IMR-90 (cell line): ENCODE measurements around the gene CPA5. TPM values are rescaled to one million over a fixed set of nuclear protein-coding genes. Genes with fewer than 3 reads are reported as not detected.
A peak's percentile ranks its signal among the peaks of the same experiment; 100 is the strongest.

ENCODE experiments used
- ATAC-seq: fragments of 200-7000 bp; cut with Tn5 transposase; 2 replicates; pipeline ENCODE4 v1.9.1; 2020; ENCODE audit warnings: low read depth, mild to moderate bottlenecking, moderate library complexity
- BruUV-seq: library from RNA; stranded (reverse); fragments of 400-500 nt; replicated peaks from 2 replicates; lab custom pipeline; 2021; lab: Mats Ljungman, UMichigan
- CTCF ChIA-PET: fragments of 300-600 bp; formaldehyde crosslinking; extraction: SDS; loops from one replicate; lab custom pipeline; 2021; ENCODE audit warnings: antibody characterized with exemption; lab: Yijun Ruan, JAX
- POLR2A ChIA-PET: fragments of 300-600 bp; sonication (Branson Sonifier 250); formaldehyde crosslinking; loops from one replicate; lab custom pipeline; 2022; ENCODE audit warnings: antibody characterized with exemption; ENCODE audit not compliant: unreplicated experiment; lab: Charles Lee
- DNase-seq: peaks from one replicate; pipeline ENCODE4 v3.0.0; 2013
- H2AFZ ChIP-seq: replicated peaks from 2 replicates; pipeline ENCODE3; 2013; ENCODE audit warnings: low read length, mild to moderate bottlenecking; ENCODE audit not compliant: poor library complexity
- H2AK5ac ChIP-seq: 2 replicates; pipeline ENCODE4 v1.6.1; 2013; ENCODE audit warnings: low read depth, low read length, inconsistent platforms
- H2AK9ac ChIP-seq: replicated peaks from 2 replicates; pipeline ENCODE3; 2013; ENCODE audit warnings: mild to moderate bottlenecking, low read depth, low read length, moderate library complexity; ENCODE audit not compliant: poor library complexity
- H2BK120ac ChIP-seq: 2 replicates; pipeline ENCODE4 v1.6.1; 2013; ENCODE audit warnings: low read depth, low read length, inconsistent platforms
- H2BK15ac ChIP-seq: 3 replicates; pipeline ENCODE4 v1.6.1; 2013; ENCODE audit warnings: low read depth, low read length, inconsistent platforms
- H2BK20ac ChIP-seq: 2 replicates; pipeline ENCODE4 v1.6.1; 2013; ENCODE audit warnings: low read depth, mild to moderate bottlenecking, inconsistent platforms, low read length, moderate library complexity
- H2BK5ac ChIP-seq: 2 replicates; pipeline ENCODE4 v1.6.1; 2013; ENCODE audit warnings: mild to moderate bottlenecking, low read depth, low read length, inconsistent platforms; ENCODE audit not compliant: poor library complexity, severe bottlenecking
- H3K14ac ChIP-seq: replicated peaks from 2 replicates; pipeline ENCODE4 v1.6.1; 2013; ENCODE audit warnings: low read depth, low read length, inconsistent platforms
- H3K18ac ChIP-seq: 2 replicates; pipeline ENCODE4 v1.6.1; 2013; ENCODE audit warnings: low read depth, low read length, control low read depth
- H3K23ac ChIP-seq: 2 replicates; pipeline ENCODE4 v1.6.1; 2013; ENCODE audit warnings: low read depth, low read length, inconsistent platforms
- H3K27ac ChIP-seq: 2 replicates; pipeline ENCODE4 v1.5.1; 2013; ENCODE audit warnings: mild to moderate bottlenecking, control low read depth, low read length; ENCODE audit not compliant: insufficient read depth
- H3K27me3 ChIP-seq: 2 replicates; pipeline ENCODE4 v1.6.1; 2013; ENCODE audit warnings: low read length; ENCODE audit not compliant: control insufficient read depth, insufficient read depth
- H3K36me3 ChIP-seq: 2 replicates; pipeline ENCODE4 v1.6.1; 2013; ENCODE audit warnings: low read length, mixed read lengths; ENCODE audit not compliant: control insufficient read depth, insufficient read depth
- H3K4ac ChIP-seq: 2 replicates; pipeline ENCODE4 v1.6.1; 2013; ENCODE audit warnings: low read depth, low read length, inconsistent platforms
- H3K4me1 ChIP-seq: 2 replicates; pipeline ENCODE4 v1.6.1; 2013; ENCODE audit warnings: low read length, mixed read lengths; ENCODE audit not compliant: control insufficient read depth, insufficient read depth
- H3K4me2 ChIP-seq: 2 replicates; pipeline ENCODE4 v1.6.1; 2013; ENCODE audit warnings: low read depth, mild to moderate bottlenecking, control low read depth, low read length, moderate library complexity
- H3K4me3 ChIP-seq: 2 replicates; pipeline ENCODE4 v1.5.1; 2013; ENCODE audit warnings: low read depth, mild to moderate bottlenecking, control low read depth, low read length, moderate library complexity; ENCODE audit not compliant: insufficient read depth
- H3K56ac ChIP-seq: 2 replicates; pipeline ENCODE4 v1.6.1; 2013; ENCODE audit warnings: low read length, inconsistent platforms; ENCODE audit not compliant: insufficient read depth; ENCODE audit errors: extremely low read depth
- H3K79me1 ChIP-seq, 2 experiments: 2 replicates each; pipeline ENCODE4 v1.6.1; 2013; ENCODE audit warnings: low read length in 2 of 2, inconsistent platforms in 1 of 2, low read depth in 1 of 2
- H3K9ac ChIP-seq: 2 replicates; pipeline ENCODE4 v1.6.1; 2013; ENCODE audit warnings: low read depth, low read length, control low read depth
- H3K9me1 ChIP-seq: 2 replicates; pipeline ENCODE4 v1.6.1; 2013; ENCODE audit warnings: low read length, inconsistent platforms; ENCODE audit not compliant: insufficient read depth
- H3K9me3 ChIP-seq: 2 replicates; pipeline ENCODE4 v1.6.1; 2013; ENCODE audit warnings: low read length; ENCODE audit not compliant: control insufficient read depth, insufficient read depth
- H4K20me1 ChIP-seq: 2 replicates; pipeline ENCODE4 v1.6.1; 2013; ENCODE audit warnings: low read length, inconsistent platforms; ENCODE audit not compliant: insufficient read depth
- H4K5ac ChIP-seq: 2 replicates; pipeline ENCODE4 v1.6.1; 2013; ENCODE audit warnings: mild to moderate bottlenecking, low read depth, low read length, control low read depth
- H4K8ac ChIP-seq, 2 experiments: 2 replicates each; pipeline ENCODE4 v1.6.1; 2013; ENCODE audit warnings: low read depth in 2 of 2, low read length in 2 of 2, control low read depth in 1 of 2, inconsistent platforms in 1 of 2
- H4K91ac ChIP-seq: 2 replicates; pipeline ENCODE4 v1.6.1; 2013; ENCODE audit warnings: low read depth, low read length, inconsistent platforms; ENCODE audit not compliant: insufficient read depth
- BHLHE40 ChIP-seq: fragments of 150-350 bp; IDR thresholded peaks from 2 replicates; pipeline ENCODE4 v1.6.1; 2016; ENCODE audit warnings: mild to moderate bottlenecking, low read depth, low read length
- CEBPB ChIP-seq: IDR thresholded peaks from 2 replicates; pipeline ENCODE4 v1.6.1; 2012; ENCODE audit warnings: low read depth, low read length, improper control_type of control experiment
- CHD1 ChIP-seq: IDR thresholded peaks from 2 replicates; pipeline ENCODE4 v1.6.1; 2012; ENCODE audit warnings: low read depth, low read length, improper control_type of control experiment
- ELK1 ChIP-seq: fragments of 150-350 bp; IDR thresholded peaks from 2 replicates; pipeline ENCODE4 v1.6.1; 2016; ENCODE audit warnings: low read depth, mild to moderate bottlenecking, low read length, moderate library complexity, borderline replicate concordance
- FOS ChIP-seq: fragments of 150-350 bp; IDR thresholded peaks from 2 replicates; pipeline ENCODE4 v1.6.1; 2016; ENCODE audit warnings: low read depth, low read length
- MAFK ChIP-seq: IDR thresholded peaks from 2 replicates; pipeline ENCODE4 v1.6.1; 2012; ENCODE audit warnings: low read depth, low read length, improper control_type of control experiment
- MAZ ChIP-seq: IDR thresholded peaks from 2 replicates; pipeline ENCODE4 v1.6.1; 2012; ENCODE audit warnings: low read depth, mild to moderate bottlenecking, low read length, improper control_type of control experiment, moderate library complexity, borderline replicate concordance
- NFE2L2 ChIP-seq: fragments of 150-350 bp; IDR thresholded peaks from 2 replicates; pipeline ENCODE4 v1.6.1; 2016; ENCODE audit warnings: low read depth, mild to moderate bottlenecking, low read length
- POLR2A ChIP-seq: IDR thresholded peaks from 2 replicates; pipeline ENCODE4 v1.6.1; 2012; ENCODE audit warnings: mild to moderate bottlenecking, low read depth, low read length
- RAD21 ChIP-seq: IDR thresholded peaks from 2 replicates; pipeline ENCODE4 v1.6.1; 2012; ENCODE audit warnings: low read length, improper control_type of control experiment
- RCOR1 ChIP-seq: IDR thresholded peaks from 2 replicates; pipeline ENCODE4 v1.6.1; 2012; ENCODE audit warnings: mild to moderate bottlenecking, low read length, improper control_type of control experiment; ENCODE audit not compliant: insufficient replicate concordance
- RFX5 ChIP-seq: IDR thresholded peaks from 2 replicates; pipeline ENCODE4 v1.8.0; 2012; ENCODE audit warnings: low read depth, mild to moderate bottlenecking, low read length, moderate library complexity
- USF2 ChIP-seq: fragments of 150-350 bp; IDR thresholded peaks from 2 replicates; pipeline ENCODE4 v1.6.1; 2017; ENCODE audit warnings: mild to moderate bottlenecking, antibody characterized with exemption, low read length, low read depth
- WGBS, 2 experiments: methylation state at CpG; one replicate each; pipeline versions ENCODE4 v1.1.5 to v1.1.7; 2013; ENCODE audit warnings: missing lambda C conversion rate in 2 of 2; ENCODE audit not compliant: insufficient read length in 1 of 2; ENCODE audit errors: extremely low coverage in 2 of 2; 5-methylcytosine and 5-hydroxymethylcytosine counted together
- dilution Hi-C: fragments of 300-500 bp; cut with HindIII; formaldehyde crosslinking; loops from one replicate; pipeline ENCODE4 v1.14.3; 2018; ENCODE audit warnings: low sequenced_read_pairs; ENCODE audit not compliant: unreplicated experiment
- in situ Hi-C: fragments of 300-500 bp; cut with MboI; formaldehyde crosslinking; loops from 3 replicates; pipeline ENCODE4 v1.14.3; 2019; ENCODE audit warnings: low sequenced_read_pairs, inconsistent platforms, mixed read lengths
- intact Hi-C: fragments of 100-400 bp; cut with micrococcal nuclease; formaldehyde crosslinking; loops from 2 replicates; pipeline ENCODE4 v1.10.0; 2022
- polyA plus RNA-seq, 3 experiments: library from polyadenylated mRNA; depleted of rRNA; stranded (reverse); fragments of >200 nt; gene quantifications; 2 replicates each; pipeline ENCODE4 v1.2.3, GENCODE V29; 2012; ENCODE audit warnings: low replicate concordance in 1 of 3
- total RNA-seq: library from RNA; depleted of rRNA; stranded (reverse); fragments of >200 nt; gene quantifications from 2 replicates; pipeline ENCODE4 v1.2.3, GENCODE V29; 2012

Gene CPA5
- total and polyA plus RNA-seq, 2 of the 4 experiments (the other 2 are of a cell fraction), result under 0.01 to 0.86 TPM

- TF ChIP-seq NFE2L2, result no peak
Measured at GRCh38 chr7:130409067-130409711, 64.6 kb downstream of the CPA5 start (continued).

- in situ Hi-C loops (no loop called here), dilution Hi-C loops (no loop called here), intact Hi-C loops (no loop called here)
- H3K14ac ChIP-seq, result peak overlapping the region; percentile 60; the same call in 1 of the 2 replicates
- no peaks in the 10 kb centered on the region; a peak in 1 of 4 replicates for H3K79me1 ChIP-seq
- H3K36me3 ChIP-seq, result 0 out of 2 replicates have a peak, but pooled peaks cover 3% of the 10 kb centered on the region
- no peaks in the 10 kb centered on the region for H3K27me3 ChIP-seq
- no peak overlapping the region for H3K9ac ChIP-seq
- peak overlapping the region; percentile 92 for H2BK20ac ChIP-seq
- peak; percentile 39 for DNase-seq
- peak overlapping the region; percentile 46; the same call in 1 of the 3 replicates for H2BK15ac ChIP-seq
- no peaks in the 10 kb centered on the region for H4K20me1 ChIP-seq
- H3K4me1 ChIP-seq, result peaks cover 4% of the 10 kb centered on the region
- H3K18ac ChIP-seq, result peak overlapping the region; percentile 20
- H4K8ac ChIP-seq, result peak overlapping the region in 1 of 2 experiments; percentile 68; a peak in 1 of 4 replicates
- peak overlapping the region; percentile 97 for H2AK5ac ChIP-seq
- H3K4ac ChIP-seq, result peak overlapping the region; percentile 80
- ChIA-PET POLR2A (no interaction called here), CTCF (no interaction called here)
- no peak overlapping the region for H3K4me3 ChIP-seq
- WGBS, 2 experiments, result 52% methylated on average over 2 of the region's 4 CpGs; no CpG with 5 or more reads in 1 of the 2 experiments
- H2AFZ ChIP-seq, result peak overlapping the region; percentile 55
- BruUV-seq, result no TSS peak
- peak overlapping the region; percentile 27 for H2BK5ac ChIP-seq
- peak overlapping the region; percentile 80 for H3K23ac ChIP-seq
- H3K4me2 ChIP-seq, result peak overlapping the region; percentile 11; the same call in 1 of the 2 replicates
- H3K9me3 ChIP-seq, result no peaks in the 10 kb centered on the region
- H4K5ac ChIP-seq, result peak overlapping the region; percentile 1; the same call in 1 of the 2 replicates
- no peak overlapping the region for H2AK9ac ChIP-seq
- peak overlapping the region; percentile 52; the same call in 1 of the 2 replicates for H3K27ac ChIP-seq
- peaks cover 5% of the 10 kb centered on the region for H3K9me1 ChIP-seq
- H3K56ac ChIP-seq, result no peak overlapping the region; the same call in 1 of the 2 replicates
- H2BK120ac ChIP-seq, result peak overlapping the region; percentile 94
- H4K91ac ChIP-seq, result peak overlapping the region; percentile 43
- ATAC-seq, result peak; percentile 63; the same call in 1 of the 2 replicates
- TF ChIP-seq ELK1, result no peak
- no peak for TF ChIP-seq CEBPB
- TF ChIP-seq RFX5, result no peak
- no peak for TF ChIP-seq USF2
- TF ChIP-seq BHLHE40, result no peak
- TF ChIP-seq RAD21, result no peak
- TF ChIP-seq FOS, result no peak
- TF ChIP-seq MAFK, result no peak
- no peak for TF ChIP-seq CHD1
- no peak for TF ChIP-seq NFE2L2
- no peak for TF ChIP-seq MAZ
- TF ChIP-seq RCOR1, result no peak
- no peak for TF ChIP-seq POLR2A
Measured at GRCh38 chr7:130409712-130410072, 65.1 kb downstream of the CPA5 start.
